ENCODE measurements around the gene DBF4B.

DNA sequence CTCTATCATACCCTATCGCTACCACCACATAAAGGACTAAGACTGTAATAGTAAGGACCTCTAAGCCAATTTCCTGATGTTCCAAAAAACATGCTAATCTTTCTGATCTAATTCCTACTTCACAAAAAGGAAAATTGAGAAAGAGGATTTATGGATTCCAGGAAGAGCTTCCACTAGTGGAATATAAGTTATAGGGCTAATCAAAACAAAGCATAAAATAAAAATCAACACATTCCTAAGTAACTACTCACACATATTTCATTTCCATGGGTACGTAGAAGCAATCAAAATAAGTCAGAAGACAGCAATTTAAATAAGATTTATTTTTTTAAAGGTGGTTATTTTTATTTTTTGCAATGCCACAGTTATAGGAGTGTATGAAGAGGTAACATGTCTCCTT lies 31.3 kb upstream of the DBF4B start:
- no peak for TF ChIP-seq EZH2 (IDR thresholded peaks at IDR 0.05)
- no peak for TF ChIP-seq POLR2AphosphoS5 (IDR thresholded peaks at IDR 0.05; ENCODE audit: borderline replicate concordance, low read depth, low read length)
- TF ChIP-seq FOXP2 (optimal IDR thresholded peaks at IDR 0.05; ENCODE audit: control extremely low read depth, extremely low read length, insufficient read depth) = no peak
